Measurements from ENCODE around the gene OTUD6A. TPM values are rescaled to one million over a fixed set of nuclear protein-coding genes. Genes with fewer than 3 reads are reported as not detected.
"Not testable (repeated sequence)": the region's sequence is repeated elsewhere in the genome, so short reads cannot be mapped to it uniquely, and the experiment has no call there.

OTUD6A gene
- polyA plus RNA-seq, 4 donors, result 0.09 TPM; not detected in 3

DNA sequence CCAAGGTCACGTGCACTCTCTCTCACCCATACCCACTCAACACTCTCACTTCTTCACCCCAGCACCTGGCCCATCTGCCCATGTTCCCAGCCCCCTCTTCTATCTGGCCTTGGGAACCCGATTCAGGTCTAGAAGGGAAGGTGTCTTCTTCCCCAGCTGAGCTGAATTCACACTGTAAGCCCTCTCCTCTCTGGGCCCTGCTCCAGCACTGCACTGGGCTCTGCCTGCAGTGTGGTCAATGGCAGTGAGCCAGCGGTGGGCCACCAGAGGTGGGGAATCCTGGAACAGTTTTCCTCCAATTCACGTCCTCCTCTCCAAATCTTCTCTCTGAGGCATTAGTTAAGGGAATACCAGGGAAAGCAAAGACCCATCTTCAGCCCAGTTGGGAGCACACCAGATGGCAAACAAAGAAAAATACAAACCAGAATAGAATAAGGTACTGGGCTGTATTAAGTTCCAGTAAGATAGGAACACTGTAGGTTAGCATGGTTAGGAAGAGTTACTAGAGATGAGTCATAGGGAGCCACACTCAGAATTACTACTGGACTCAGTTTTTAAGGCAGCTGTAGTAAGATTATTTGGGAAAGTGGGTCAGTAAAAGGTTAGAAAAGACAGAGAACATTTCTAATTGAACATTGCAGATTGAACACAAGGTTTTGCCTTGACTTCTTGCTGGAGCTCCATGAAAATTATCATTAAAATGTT lies 17.6 kb upstream of the OTUD6A start:
- no peak for DNase-seq (ENCODE audit: low read depth in 4 of 4, low spot score in 3 of 4)

GRCh38 chrX:70046978-70047377 lies 15.3 kb upstream of the OTUD6A start:
- DNase-seq (ENCODE audit: low read depth in 4 of 4, low spot score in 3 of 4), result no peak

DNA sequence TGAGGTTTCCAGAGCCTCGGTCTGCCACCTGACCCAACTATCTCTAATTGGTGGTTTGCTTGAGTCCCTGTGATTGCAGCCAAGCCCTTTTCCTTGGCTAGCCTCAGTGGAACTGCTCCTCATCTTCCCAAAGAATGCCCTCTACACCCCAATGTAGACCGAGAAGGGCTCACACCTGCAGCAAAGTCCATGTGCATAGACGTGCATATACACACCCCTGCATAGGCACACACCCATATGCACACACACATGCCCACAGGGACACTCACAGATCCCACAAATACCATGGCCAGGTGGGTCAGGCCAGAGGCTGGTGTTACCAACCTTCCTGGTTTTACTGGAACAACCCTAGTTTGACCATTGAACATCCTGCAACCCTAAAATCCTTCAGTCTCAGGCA lies 12.9 kb upstream of the OTUD6A start:
- DNase-seq (ENCODE audit: low read depth in 4 of 4, low spot score in 3 of 4), result no peak

GRCh38 chrX:70049925-70050324 lies 12.3 kb upstream of the OTUD6A start, which contains the start of gene AWAT2:
AWAT2 (minus strand) TSS chrX:70049938; CDS start chrX:70049932, 6 bp downstream.
- DNase-seq (ENCODE audit: low read depth in 4 of 4, low spot score in 3 of 4), result no peak

- DNase-seq (ENCODE audit: low read depth in 4 of 4, low spot score in 3 of 4), result no peak
Observed at GRCh38 chrX:70052895-70053615, 9.2 kb upstream of the OTUD6A start.

GRCh38 chrX:70054391-70054790 lies 7.9 kb upstream of the OTUD6A start:
- no peak for DNase-seq (ENCODE audit: low read depth in 4 of 4, low spot score in 3 of 4)

- no peak for DNase-seq (ENCODE audit: low read depth in 4 of 4, low spot score in 3 of 4)
Observed at GRCh38 chrX:70062961-70063550, 799 bp downstream of the OTUD6A start.

DNA sequence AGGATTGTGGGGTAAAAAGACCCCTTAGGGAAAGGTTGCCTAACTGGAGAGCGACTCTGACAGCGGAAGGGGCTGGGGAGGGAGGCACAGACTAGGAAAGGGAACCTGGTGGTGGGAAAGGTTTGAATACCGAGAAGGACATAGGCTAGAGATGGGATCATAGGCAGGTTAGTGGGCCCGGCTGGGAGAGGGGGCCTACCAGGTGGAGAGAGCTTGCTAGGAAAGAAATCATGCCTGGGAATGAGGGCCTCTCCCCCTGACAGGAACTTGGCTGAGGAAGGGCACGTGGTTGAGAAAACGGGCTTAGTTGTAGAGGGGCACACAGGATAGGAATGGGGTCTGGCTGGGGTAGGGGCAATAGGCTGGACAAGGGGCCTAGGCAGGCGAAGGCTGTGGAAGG lies 4.4 kb downstream of the OTUD6A start:
- DNase-seq (ENCODE audit: low read depth in 4 of 4, low spot score in 3 of 4), result no peak

- DNase-seq (ENCODE audit: low read depth in 4 of 4, low spot score in 3 of 4), result no peak
Observed at GRCh38 chrX:70079297-70079696, 17.0 kb downstream of the OTUD6A start.

DNA sequence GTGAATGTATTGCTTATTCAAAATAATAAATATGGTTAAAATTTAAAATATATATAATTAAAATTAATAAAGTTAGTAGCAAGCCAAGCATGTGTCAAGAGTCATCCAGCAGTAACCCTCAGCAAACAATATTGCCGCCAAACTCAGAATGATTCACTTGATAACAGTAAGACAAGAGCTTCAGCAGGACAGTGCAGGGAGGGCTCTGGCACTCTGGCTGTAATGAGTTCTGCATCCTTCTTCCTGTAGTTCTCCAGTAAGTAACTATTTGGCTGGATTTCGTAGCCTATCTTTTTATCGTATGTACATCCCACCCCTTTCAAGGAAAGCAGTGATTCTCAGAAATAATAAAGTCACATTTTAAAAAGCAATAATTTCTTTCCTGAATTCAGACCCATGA lies 17.6 kb downstream of the OTUD6A start:
- no peak for DNase-seq (ENCODE audit: low read depth in 4 of 4, low spot score in 3 of 4)

GRCh38 chrX:70082723-70083122 lies 20.5 kb downstream of the OTUD6A start:
- no peak for DNase-seq (ENCODE audit: low read depth in 4 of 4, low spot score in 3 of 4)

DNA sequence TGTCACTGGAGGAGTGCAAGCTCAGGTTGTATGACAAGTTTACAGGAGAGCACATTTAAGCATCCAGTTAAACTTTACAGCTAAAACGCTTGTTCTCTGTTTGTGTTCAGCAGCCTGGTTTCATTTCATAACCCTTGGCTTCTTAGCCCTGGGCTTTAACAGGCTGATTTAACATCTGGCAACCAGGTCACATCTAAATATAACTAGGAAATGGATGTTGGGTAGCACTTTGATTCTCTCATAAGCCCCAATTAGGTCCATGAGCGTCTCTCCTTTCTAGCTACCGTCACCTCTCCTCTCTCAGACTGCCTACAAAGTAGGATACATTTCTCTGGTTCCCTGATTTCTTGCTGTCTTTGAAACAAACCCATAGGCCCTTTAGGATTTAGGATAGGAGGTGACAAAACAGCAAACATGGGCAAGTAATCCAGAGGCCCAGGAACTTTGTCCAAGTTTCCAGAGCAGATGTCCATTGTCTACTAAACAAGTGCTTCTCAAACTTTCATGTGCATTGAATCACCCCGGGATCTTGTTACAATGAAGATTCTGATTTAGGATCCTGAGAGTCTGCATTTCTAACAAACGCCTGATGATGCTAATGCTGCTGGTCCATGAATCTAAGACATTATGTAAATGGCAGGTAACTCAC lies 22.5 kb downstream of the OTUD6A start:
- DNase-seq (ENCODE audit: low read depth in 4 of 4, low spot score in 3 of 4), result no peak

DNA sequence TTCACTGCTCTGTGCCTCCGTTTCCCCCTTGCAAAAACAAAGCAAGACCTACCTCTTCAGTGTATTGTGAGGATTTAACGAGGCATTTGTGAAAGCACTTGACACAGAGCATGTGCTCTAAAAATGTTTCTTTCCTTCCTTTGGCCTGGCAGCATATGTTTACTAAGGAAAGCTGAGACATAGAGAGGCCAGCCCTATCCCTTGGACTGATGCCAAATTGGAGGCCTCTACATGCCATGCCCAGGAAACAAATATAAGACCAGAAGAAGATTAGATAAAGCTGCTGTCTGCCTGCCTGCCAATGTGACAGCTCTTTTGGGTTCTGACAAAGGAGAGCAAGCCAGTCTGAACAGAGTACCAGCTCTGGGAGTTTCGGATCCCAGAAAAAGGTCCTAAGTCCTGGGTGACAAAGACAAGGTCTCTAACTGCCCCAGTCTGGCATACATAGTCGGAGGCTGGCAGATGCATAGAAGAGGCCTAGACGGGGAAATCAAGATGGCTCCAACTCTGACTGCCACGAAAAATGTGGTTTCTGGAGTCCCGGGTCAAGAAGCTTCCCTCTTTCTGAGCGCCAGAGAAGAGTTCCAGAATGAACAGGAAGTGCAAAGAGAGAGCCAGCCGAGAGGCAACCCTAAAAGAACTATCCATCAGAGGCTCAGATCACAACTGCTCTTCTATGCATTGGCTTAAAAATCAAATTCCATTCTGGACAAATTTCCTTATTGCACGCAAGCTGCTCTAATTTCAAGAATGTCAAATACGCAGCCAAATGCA lies 25.8 kb downstream of the OTUD6A start:
- no peak for DNase-seq (ENCODE audit: low read depth in 4 of 4, low spot score in 3 of 4)

- no peak for DNase-seq (ENCODE audit: low read depth in 4 of 4, low spot score in 3 of 4)
Observed at GRCh38 chrX:70088751-70089150, 26.5 kb downstream of the OTUD6A start.

GRCh38 chrX:70089604-70090297 lies 27.5 kb downstream of the OTUD6A start:
- no peak for DNase-seq (ENCODE audit: low read depth in 4 of 4, low spot score in 3 of 4)

- DNase-seq (ENCODE audit: low read depth in 4 of 4, low spot score in 3 of 4), result no peak
Observed at GRCh38 chrX:70092247-70092646, 30.0 kb downstream of the OTUD6A start.

GRCh38 chrX:70096052-70096451 lies 33.8 kb downstream of the OTUD6A start:
- no peak for DNase-seq (ENCODE audit: low read depth in 4 of 4, low spot score in 3 of 4)

GRCh38 chrX:70105229-70105628 lies 43.0 kb downstream of the OTUD6A start:
- DNase-seq (ENCODE audit: low read depth in 4 of 4, low spot score in 3 of 4), result no peak

GRCh38 chrX:70111436-70112026 lies 49.3 kb downstream of the OTUD6A start:
- not testable (repeated sequence) for DNase-seq (ENCODE audit: low read depth in 4 of 4, low spot score in 3 of 4)

Measured in left renal pelvis (tissue), 4 donors.